Chondrocyte (in vitro differentiated cells): ENCODE data around the gene B3GAT1. TPM values are rescaled to one million over a fixed set of nuclear protein-coding genes. Genes with fewer than 3 reads are reported as not detected.

ENCODE experiments used
- DNase-seq: peaks from one replicate; pipeline ENCODE4 v3.0.0; 2021; ENCODE audit warnings: mixed read lengths, low spot score
- H3K27ac Mint-ChIP-seq: one replicate; pipeline ENCODE4 v1.8.0; 2021; ENCODE audit warnings: mild to moderate bottlenecking, moderate library complexity, mixed read lengths; ENCODE audit not compliant: unreplicated experiment
- H3K27me3 Mint-ChIP-seq: 2 replicates; pipeline ENCODE4 v1.8.0; 2021; ENCODE audit warnings: low read depth, mixed read lengths
- H3K36me3 Mint-ChIP-seq: 2 replicates; pipeline ENCODE4 v1.8.0; 2021; ENCODE audit warnings: low read depth, mixed read lengths
- H3K4me1 Mint-ChIP-seq: 2 replicates; pipeline ENCODE4 v1.8.0; 2021; ENCODE audit warnings: low read depth, mild to moderate bottlenecking, mixed read lengths
- H3K4me3 Mint-ChIP-seq: one replicate; pipeline ENCODE4 v1.8.0; 2021; ENCODE audit warnings: mild to moderate bottlenecking, moderate library complexity, mixed read lengths; ENCODE audit not compliant: unreplicated experiment
- H3K9me3 Mint-ChIP-seq: 2 replicates; pipeline ENCODE4 v1.8.0; 2021; ENCODE audit warnings: low read depth, mixed read lengths
- total RNA-seq: library from RNA; stranded (reverse); gene quantifications from 3 replicates; pipeline ENCODE4 v1.2.1, GENCODE V29; 2021
- TF ChIP-seq, protein P1 (sequence below): fragments of 200-600 bp; sonication (generic); IDR thresholded peaks from 2 replicates; pipeline ENCODE4 v1.5.0; 2021; ENCODE audit warnings: antibody characterized with exemption, mild to moderate bottlenecking, moderate library complexity

The B3GAT1 gene
- total RNA-seq, 1 donor from 2014 or later: 0.37 TPM

DNA sequence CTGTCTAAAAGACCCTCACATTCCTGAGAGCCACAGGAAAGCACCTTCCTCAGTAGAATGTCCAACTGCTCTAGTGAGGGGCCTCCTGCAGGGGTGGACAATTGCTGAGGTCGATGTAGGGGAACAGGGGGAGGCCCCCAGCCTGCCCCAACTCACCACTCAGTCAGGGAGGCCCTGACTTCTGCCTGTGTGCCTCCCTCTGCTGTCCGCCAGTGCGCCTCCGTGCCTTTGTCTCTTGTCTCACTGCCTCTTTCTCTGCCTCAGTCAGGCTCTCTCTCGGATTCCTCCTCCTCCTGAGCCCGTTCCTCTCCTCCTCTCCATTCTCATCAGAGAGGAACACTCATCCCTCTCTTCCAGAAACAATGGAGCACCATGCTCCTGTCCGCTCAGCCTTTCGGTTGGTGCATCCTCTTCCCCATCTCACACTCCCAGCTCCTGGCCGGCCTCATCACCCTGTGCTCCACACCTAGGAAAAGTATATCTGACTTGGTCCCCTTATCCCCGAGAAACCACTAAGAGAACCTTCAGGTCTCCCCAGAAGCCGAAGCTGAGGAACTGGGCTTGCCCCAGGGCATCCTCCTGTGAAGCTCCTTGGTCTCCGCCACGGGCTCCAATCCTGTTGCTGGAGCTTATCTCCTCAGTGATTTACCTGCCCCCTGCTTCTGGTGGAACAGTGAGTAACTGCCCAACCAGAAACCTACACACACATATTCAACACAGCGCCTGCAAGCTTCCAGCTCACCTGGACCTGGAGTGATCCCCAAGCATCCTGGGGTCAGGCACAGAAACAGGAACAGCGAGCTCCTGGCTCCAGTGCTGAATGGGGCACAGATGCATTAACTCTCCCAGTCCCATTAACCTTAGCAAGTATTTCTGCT lies 2.3 kb downstream of the B3GAT1 start:
- H3K27ac Mint-ChIP-seq: no peak overlapping the region
- no peaks in the 10 kb centered on the region for H3K36me3 Mint-ChIP-seq
- no peak overlapping the region for H3K4me3 Mint-ChIP-seq
- H3K9me3 Mint-ChIP-seq: no peaks in the 10 kb centered on the region
- no peaks in the 10 kb centered on the region for H3K4me1 Mint-ChIP-seq
- peak; percentile 74 for DNase-seq
- TF ChIP-seq, protein P1, sequence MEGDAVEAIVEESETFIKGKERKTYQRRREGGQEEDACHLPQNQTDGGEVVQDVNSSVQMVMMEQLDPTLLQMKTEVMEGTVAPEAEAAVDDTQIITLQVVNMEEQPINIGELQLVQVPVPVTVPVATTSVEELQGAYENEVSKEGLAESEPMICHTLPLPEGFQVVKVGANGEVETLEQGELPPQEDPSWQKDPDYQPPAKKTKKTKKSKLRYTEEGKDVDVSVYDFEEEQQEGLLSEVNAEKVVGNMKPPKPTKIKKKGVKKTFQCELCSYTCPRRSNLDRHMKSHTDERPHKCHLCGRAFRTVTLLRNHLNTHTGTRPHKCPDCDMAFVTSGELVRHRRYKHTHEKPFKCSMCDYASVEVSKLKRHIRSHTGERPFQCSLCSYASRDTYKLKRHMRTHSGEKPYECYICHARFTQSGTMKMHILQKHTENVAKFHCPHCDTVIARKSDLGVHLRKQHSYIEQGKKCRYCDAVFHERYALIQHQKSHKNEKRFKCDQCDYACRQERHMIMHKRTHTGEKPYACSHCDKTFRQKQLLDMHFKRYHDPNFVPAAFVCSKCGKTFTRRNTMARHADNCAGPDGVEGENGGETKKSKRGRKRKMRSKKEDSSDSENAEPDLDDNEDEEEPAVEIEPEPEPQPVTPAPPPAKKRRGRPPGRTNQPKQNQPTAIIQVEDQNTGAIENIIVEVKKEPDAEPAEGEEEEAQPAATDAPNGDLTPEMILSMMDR: no peak
- H3K27me3 Mint-ChIP-seq: peaks cover 56% of the 10 kb centered on the region

DNA sequence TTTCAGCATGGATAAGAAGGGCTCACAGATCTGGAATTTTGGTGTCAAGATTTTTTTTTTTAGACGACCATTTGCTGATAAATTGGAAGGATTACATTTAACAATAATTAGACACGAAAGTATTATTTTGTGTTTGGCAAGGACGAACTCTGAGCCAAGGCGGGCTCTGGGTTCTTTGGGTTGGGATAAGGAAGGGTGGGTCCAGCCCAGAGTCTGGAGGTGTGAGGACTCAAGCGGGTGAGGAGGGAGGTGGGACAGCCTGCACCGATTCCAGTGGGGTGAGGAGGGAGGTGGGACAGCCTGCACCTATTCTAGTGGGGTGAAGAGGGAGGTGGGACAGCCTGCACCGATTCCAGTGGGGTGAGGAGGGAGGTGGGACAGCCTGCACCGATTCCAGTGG lies 4.1 kb downstream of the B3GAT1 start:
- peak; percentile 51 for DNase-seq
- TF ChIP-seq, protein P1: no peak
- H3K36me3 Mint-ChIP-seq: no peaks in the 10 kb centered on the region

DNA sequence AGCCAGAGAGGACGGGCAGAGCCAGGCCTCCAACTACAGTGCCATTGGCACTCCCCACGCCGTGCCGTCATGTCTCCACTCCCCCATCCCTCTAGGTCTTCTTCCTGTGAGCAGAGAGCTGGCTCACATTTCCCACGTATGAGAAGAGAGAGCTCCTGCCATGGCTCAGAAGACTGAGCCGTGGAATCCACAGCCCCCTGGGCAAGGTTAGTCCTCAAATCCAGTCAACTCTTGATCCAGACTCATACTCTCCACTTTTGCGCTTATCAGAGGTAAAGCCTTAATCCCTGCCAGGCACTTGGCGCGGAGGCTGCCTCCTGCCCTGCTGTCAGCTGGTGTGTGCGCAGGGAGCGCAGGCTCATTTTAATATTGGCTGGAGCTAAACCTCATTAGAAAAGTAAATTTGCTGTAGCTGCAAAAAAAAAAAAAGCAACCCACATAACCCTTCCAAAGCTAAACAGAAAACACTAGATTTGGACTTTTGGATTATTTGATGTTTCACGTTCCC lies 4.7 kb downstream of the B3GAT1 start:
- Mint-ChIP-seq H3K9me3 (no peaks in the 10 kb centered on the region), H3K27ac (no peak overlapping the region), H3K4me1 (no peaks in the 10 kb centered on the region), H3K36me3 (no peaks in the 10 kb centered on the region), H3K4me3 (no peak overlapping the region), H3K27me3 (peaks cover 37% of the 10 kb centered on the region)
- TF ChIP-seq, protein P1: no peak
- peak; percentile 59 for DNase-seq

More for the DNA sequence above, 4.1 kb downstream of the B3GAT1 start:
- Mint-ChIP-seq H3K4me3 (no peak overlapping the region), H3K27ac (no peak overlapping the region), H3K9me3 (no peaks in the 10 kb centered on the region), H3K4me1 (no peaks in the 10 kb centered on the region), H3K27me3 (peaks cover 38% of the 10 kb centered on the region)

DNA sequence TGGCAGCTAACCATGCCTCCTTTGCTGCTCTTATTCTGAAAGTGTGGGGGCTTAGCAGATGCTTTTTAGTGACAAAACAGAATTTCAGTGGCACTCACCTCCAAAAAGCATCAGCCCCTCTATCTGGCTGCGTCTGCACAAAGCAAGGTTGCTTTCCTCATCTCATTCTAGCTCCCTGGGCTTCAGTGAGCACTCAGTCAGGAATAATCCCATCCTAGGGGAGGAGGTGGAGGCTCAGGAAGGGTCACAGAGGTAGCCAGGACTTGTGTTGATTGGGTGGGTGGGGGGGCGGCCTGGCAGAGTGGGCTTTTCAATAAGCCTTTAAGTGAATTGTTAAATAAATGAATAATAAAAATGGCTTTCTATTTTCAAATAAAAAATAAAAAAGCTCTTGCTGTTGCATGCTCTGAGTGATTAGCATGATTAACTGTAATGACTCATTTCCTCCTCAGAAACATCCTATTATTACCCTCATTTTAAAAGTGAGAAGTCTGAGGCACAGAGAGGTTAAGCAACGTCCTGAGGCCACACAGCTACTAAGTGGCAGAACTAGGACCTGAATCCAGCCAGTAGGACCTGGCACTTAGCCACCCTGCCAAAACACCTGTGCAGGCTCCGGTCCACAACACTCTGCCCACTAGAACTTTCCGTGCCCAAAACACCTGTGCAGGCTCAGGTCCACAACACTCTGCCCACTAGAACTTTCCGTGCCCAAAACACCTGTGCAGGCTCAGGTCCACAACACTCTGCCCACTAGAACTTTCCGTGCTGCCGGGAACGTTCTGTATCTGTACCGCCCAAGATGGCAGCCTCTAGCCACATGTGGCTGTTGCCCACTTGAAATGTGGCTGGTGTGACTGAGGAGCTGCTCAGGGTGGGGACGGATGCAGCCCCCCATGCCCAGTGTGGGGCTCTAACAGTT lies 5.5 kb downstream of the B3GAT1 start:
- Mint-ChIP-seq H3K27me3 (peaks cover 37% of the 10 kb centered on the region), H3K27ac (no peak overlapping the region), H3K4me1 (no peaks in the 10 kb centered on the region), H3K9me3 (no peaks in the 10 kb centered on the region), H3K36me3 (no peaks in the 10 kb centered on the region), H3K4me3 (no peak overlapping the region)
- peak; percentile 51 for DNase-seq
- TF ChIP-seq, protein P1: no peak

DNA sequence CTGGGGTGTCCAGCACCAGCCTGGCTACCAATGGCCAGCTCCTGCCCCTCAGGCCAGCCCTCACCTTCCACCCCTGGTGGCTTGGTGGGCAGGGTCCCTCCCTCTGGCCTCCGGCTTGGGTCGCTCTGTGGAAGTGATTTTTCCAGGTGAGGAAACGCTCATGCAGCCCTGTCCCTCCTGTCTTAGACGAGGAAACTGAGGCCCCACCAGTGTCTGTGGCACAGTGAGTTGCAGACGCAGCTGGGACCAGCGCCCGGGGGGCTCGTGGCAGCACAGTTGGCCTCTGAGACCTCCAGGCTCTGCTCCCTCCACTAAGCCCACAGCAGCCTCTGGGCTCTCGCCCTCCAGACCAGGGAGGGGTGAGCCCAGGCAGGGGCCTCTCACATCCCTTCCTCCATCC lies 6.2 kb downstream of the B3GAT1 start:
- H3K4me3 Mint-ChIP-seq: no peak overlapping the region

More for the DNA sequence above, 6.2 kb downstream of the B3GAT1 start:
- peaks cover 2% of the 10 kb centered on the region for H3K36me3 Mint-ChIP-seq
- H3K27me3 Mint-ChIP-seq: peaks cover 33% of the 10 kb centered on the region
- H3K9me3 Mint-ChIP-seq: peaks cover 6% of the 10 kb centered on the region
- DNase-seq: peak; percentile 66
- TF ChIP-seq, protein P1: no peak
- no peak overlapping the region for H3K27ac Mint-ChIP-seq
- no peaks in the 10 kb centered on the region for H3K4me1 Mint-ChIP-seq
